Measurements from ENCODE around the gene MYO9B. TPM values are rescaled to one million over a fixed set of nuclear protein-coding genes. Genes with fewer than 3 reads are reported as not detected.

Gene MYO9B
- total RNA-seq, 1 donor from 2014 or later: 94.3 TPM

DNA sequence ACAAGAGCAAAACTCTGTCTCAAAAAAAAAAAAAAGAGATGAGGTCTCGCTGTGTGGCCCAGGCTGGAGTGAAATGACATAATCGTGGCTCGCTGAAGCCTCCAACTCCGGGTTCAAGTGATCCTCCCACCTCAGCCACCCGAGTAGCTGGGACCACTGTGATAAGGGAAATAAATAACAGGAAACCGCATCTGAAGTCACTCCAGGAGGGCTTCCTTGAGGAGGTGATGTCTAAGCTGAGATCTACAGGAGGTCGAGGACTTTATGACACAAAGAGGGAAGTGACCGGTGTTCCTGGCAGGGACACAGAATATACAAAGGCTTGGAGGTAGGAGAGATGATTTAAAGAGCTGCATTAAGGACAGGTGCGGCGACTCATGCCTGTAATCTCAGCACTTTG lies 179.1 kb downstream of the MYO9B start:
- TF ChIP-seq, protein P1, sequence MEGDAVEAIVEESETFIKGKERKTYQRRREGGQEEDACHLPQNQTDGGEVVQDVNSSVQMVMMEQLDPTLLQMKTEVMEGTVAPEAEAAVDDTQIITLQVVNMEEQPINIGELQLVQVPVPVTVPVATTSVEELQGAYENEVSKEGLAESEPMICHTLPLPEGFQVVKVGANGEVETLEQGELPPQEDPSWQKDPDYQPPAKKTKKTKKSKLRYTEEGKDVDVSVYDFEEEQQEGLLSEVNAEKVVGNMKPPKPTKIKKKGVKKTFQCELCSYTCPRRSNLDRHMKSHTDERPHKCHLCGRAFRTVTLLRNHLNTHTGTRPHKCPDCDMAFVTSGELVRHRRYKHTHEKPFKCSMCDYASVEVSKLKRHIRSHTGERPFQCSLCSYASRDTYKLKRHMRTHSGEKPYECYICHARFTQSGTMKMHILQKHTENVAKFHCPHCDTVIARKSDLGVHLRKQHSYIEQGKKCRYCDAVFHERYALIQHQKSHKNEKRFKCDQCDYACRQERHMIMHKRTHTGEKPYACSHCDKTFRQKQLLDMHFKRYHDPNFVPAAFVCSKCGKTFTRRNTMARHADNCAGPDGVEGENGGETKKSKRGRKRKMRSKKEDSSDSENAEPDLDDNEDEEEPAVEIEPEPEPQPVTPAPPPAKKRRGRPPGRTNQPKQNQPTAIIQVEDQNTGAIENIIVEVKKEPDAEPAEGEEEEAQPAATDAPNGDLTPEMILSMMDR (IDR thresholded peaks at IDR 0.05): no peak
- Mint-ChIP-seq H3K27ac (ENCODE audit: unreplicated experiment) (no peak overlapping the region), H3K36me3 (ENCODE audit: unreplicated experiment) (no peaks in the 10 kb centered on the region), H3K4me3 (ENCODE audit: unreplicated experiment) (no peak overlapping the region), H3K27me3 (ENCODE audit: unreplicated experiment) (peaks cover 2% of the 10 kb centered on the region), H3K4me1 (ENCODE audit: unreplicated experiment) (peaks cover 8% of the 10 kb centered on the region), H3K9me3 (ENCODE audit: unreplicated experiment) (no peaks in the 10 kb centered on the region)
- no peak for DNase-seq (ENCODE audit: extremely low spot score, unreplicated experiment)

DNA sequence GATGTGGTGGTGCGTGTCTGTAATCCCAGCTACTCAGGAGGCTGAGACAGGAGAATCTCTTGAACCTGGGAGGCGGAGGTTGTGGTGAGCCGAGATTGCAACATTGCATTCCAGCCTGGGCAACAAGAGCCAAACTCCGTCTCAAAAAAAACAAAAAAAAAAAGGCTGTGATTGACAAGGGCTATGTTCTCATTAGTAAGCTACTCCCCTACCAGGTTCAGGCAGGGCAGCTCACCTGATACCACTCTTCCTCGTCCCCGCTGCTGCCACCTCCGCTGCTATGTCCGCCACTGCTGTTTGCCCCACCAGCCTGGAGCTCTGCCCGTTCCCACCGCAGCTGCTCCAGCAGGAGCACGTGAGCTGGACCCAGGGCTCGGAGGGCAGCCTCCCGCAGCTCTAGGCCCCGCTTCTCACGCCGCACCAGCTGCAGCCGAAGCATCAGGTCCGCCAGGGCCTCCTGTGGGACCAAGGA lies 179.6 kb downstream of the MYO9B start:
- no peak for DNase-seq (ENCODE audit: extremely low spot score, unreplicated experiment)
- Mint-ChIP-seq H3K36me3 (ENCODE audit: unreplicated experiment) (no peaks in the 10 kb centered on the region), H3K27me3 (ENCODE audit: unreplicated experiment) (peaks cover 2% of the 10 kb centered on the region), H3K4me1 (ENCODE audit: unreplicated experiment) (peaks cover 8% of the 10 kb centered on the region), H3K9me3 (ENCODE audit: unreplicated experiment) (no peaks in the 10 kb centered on the region), H3K4me3 (ENCODE audit: unreplicated experiment) (no peak overlapping the region), H3K27ac (ENCODE audit: unreplicated experiment) (no peak overlapping the region)
- TF ChIP-seq, protein P1 (IDR thresholded peaks at IDR 0.05): no peak

DNA sequence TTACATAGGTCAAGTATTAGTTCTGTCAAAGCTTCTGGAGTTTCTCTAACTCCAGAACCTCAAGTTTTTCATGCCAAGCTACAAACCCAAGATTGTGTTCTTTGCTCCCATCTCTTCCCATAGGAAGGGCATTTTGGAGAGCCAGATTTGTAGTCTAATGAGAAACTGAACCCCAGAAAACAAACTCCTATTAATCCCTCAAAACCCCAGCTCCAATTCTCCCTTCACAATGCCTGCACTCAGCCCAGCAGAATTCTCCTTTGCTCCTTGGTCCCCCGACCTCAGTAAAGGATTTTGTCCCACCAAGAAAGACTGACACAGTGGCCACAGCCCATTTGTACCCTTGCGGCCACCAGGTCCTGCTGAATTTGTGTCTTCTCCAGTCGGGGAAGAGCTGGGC lies 180.6 kb downstream of the MYO9B start:
- no peaks in the 10 kb centered on the region for H3K9me3 Mint-ChIP-seq (ENCODE audit: unreplicated experiment)
- H3K4me3 Mint-ChIP-seq (ENCODE audit: unreplicated experiment): no peak overlapping the region
- peaks cover 4% of the 10 kb centered on the region for H3K27me3 Mint-ChIP-seq (ENCODE audit: unreplicated experiment)
- no peak for DNase-seq (ENCODE audit: extremely low spot score, unreplicated experiment)
- H3K36me3 Mint-ChIP-seq (ENCODE audit: unreplicated experiment): no peaks in the 10 kb centered on the region
- H3K4me1 Mint-ChIP-seq (ENCODE audit: unreplicated experiment): peaks cover 8% of the 10 kb centered on the region
- TF ChIP-seq, protein P1 (IDR thresholded peaks at IDR 0.05): no peak
- no peak overlapping the region for H3K27ac Mint-ChIP-seq (ENCODE audit: unreplicated experiment)

DNA sequence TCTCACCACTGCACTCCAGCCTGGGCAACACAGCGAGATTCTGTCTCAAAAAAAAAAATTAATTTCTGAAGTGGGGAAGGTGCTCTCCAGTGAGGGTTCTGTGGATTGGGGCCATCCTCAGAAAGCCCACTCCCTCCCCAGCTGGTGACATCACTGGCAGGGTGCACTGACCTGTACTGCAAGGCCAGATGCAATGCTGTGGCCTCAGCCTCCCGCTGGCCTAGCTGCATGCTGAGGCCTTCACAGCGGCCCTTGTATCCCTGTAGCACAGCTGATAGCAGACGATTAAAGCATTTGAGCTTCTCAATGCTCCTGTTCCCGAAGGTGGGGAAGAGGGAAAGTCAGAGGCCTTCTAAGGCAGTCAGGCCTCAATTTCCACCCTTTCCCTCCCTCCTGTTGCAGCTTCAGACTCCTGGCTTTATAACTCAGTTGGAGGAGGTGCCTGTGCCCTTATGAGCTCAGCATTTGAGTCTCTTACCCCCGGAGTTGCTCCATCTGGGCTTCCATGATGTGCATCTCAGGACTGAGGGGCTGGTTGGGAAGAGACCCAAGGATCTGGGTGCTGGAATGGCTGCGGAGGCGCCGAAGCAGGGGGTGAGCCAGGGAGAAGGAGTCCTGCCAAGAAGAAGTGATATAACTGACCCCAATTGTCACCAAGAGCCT lies 183.7 kb downstream of the MYO9B start:
- Mint-ChIP-seq H3K27ac (ENCODE audit: unreplicated experiment) (no peak overlapping the region), H3K9me3 (ENCODE audit: unreplicated experiment) (no peaks in the 10 kb centered on the region), H3K27me3 (ENCODE audit: unreplicated experiment) (peaks cover 4% of the 10 kb centered on the region), H3K36me3 (ENCODE audit: unreplicated experiment) (no peaks in the 10 kb centered on the region), H3K4me1 (ENCODE audit: unreplicated experiment) (peaks cover 8% of the 10 kb centered on the region), H3K4me3 (ENCODE audit: unreplicated experiment) (no peak overlapping the region)
- TF ChIP-seq, protein P1 (IDR thresholded peaks at IDR 0.05): no peak
- no peak for DNase-seq (ENCODE audit: extremely low spot score, unreplicated experiment)

DNA sequence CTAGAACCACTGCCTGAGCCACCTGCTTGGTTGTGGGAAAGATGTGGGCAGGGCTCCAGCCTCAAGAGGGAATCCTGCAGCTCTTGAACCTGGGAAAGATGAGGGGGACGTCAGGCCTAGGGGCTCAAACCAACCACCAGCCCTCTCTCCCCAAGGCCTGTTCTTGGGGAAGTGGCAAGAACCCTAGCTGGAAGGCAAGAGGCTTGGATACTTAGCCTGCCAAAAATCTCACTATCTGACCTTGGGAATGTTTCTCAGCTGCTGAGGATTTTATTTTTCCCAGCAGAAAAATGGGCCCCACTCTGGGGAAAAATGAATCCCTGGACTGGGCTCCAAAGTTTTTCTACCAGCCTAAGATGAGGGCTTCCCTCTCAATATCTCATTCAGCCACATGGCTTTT lies 184.4 kb downstream of the MYO9B start:
- peaks cover 4% of the 10 kb centered on the region for H3K27me3 Mint-ChIP-seq (ENCODE audit: unreplicated experiment)
- H3K4me1 Mint-ChIP-seq (ENCODE audit: unreplicated experiment): peaks cover 5% of the 10 kb centered on the region
- no peaks in the 10 kb centered on the region for H3K36me3 Mint-ChIP-seq (ENCODE audit: unreplicated experiment)
- no peak overlapping the region for H3K4me3 Mint-ChIP-seq (ENCODE audit: unreplicated experiment)
- no peak overlapping the region for H3K27ac Mint-ChIP-seq (ENCODE audit: unreplicated experiment)
- TF ChIP-seq, protein P1 (IDR thresholded peaks at IDR 0.05): no peak
- H3K9me3 Mint-ChIP-seq (ENCODE audit: unreplicated experiment): no peaks in the 10 kb centered on the region
- no peak for DNase-seq (ENCODE audit: extremely low spot score, unreplicated experiment)
